OCI-LY3 (cell line): ENCODE measurements around the gene PCGF2.

Experiments
- EZH2phosphoT487 ChIP-seq: fragments of 200-600 bp; shearing (Covaris generic); IDR thresholded peaks from 2 replicates; pipeline ENCODE4 v1.6.1; 2018; ENCODE audit warnings: antibody characterized with exemption, mixed run types, low read depth
- TF ChIP-seq, protein P1 (sequence below): fragments of 200-600, 300-600 bp; sonication (generic); IDR thresholded peaks from 2 replicates; pipeline ENCODE4 v1.5.1; 2014; ENCODE audit warnings: antibody characterized with exemption, low read length, low read depth

DNA sequence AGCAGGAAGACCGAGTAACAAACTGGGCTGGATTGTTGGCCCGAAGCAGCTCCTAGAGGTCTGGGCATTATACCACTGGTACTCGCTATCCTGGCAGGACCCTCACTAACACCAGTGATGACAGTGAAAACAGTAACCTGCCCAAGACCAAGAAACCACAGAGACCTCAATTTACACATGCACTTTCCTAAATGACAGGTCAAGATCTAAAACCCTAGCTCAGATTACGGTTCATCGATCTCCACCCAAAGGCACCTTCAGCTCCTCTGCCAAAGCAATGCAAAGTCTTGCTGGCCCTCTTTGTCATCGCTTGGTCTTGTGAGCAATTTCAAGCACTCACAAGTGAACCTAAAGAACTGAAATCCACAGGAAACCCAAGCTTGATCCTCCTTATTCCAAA is 49.7 kb upstream of the PCGF2 start:
- TF ChIP-seq EZH2phosphoT487: no peak
- TF ChIP-seq, protein P1, sequence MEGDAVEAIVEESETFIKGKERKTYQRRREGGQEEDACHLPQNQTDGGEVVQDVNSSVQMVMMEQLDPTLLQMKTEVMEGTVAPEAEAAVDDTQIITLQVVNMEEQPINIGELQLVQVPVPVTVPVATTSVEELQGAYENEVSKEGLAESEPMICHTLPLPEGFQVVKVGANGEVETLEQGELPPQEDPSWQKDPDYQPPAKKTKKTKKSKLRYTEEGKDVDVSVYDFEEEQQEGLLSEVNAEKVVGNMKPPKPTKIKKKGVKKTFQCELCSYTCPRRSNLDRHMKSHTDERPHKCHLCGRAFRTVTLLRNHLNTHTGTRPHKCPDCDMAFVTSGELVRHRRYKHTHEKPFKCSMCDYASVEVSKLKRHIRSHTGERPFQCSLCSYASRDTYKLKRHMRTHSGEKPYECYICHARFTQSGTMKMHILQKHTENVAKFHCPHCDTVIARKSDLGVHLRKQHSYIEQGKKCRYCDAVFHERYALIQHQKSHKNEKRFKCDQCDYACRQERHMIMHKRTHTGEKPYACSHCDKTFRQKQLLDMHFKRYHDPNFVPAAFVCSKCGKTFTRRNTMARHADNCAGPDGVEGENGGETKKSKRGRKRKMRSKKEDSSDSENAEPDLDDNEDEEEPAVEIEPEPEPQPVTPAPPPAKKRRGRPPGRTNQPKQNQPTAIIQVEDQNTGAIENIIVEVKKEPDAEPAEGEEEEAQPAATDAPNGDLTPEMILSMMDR: no peak
